GM18861 (cell line): ENCODE results near the gene WDR18.

Source experiments
- ATAC-seq: cut with Tn5 transposase; IDR thresholded peaks from one replicate; pipeline ENCODE4 v1.9.1; 2021; ENCODE audit not compliant: unreplicated experiment

Gene WDR18

GRCh38 chr19:984165-984967, at the start of gene WDR18:
Gene WDR18 (plus strand): TSS chr19:984345. CDS start chr19:984354, 9 bp downstream.
- peak; percentile 62 for ATAC-seq

GRCh38 chr19:934865-935479, 49.2 kb upstream of the WDR18 start:
- ATAC-seq: no peak

- ATAC-seq: no peak
Measured at GRCh38 chr19:936175-936546, 48.0 kb upstream of the WDR18 start.

GRCh38 chr19:937259-937694, 46.9 kb upstream of the WDR18 start:
- no peak for ATAC-seq

- no peak for ATAC-seq
Measured at GRCh38 chr19:938233-938923, 45.8 kb upstream of the WDR18 start.

- no peak for ATAC-seq
Measured at GRCh38 chr19:939439-939838, 44.7 kb upstream of the WDR18 start.

GRCh38 chr19:939922-940321, 44.2 kb upstream of the WDR18 start:
- ATAC-seq: no peak

GRCh38 chr19:940591-941291, 43.4 kb upstream of the WDR18 start:
- peak; percentile 46 for ATAC-seq

GRCh38 chr19:941292-942132, 42.6 kb upstream of the WDR18 start:
- ATAC-seq: no peak

GRCh38 chr19:942133-942645, 42.0 kb upstream of the WDR18 start:
- no peak for ATAC-seq

- no peak for ATAC-seq
Measured at GRCh38 chr19:943551-944170, 40.5 kb upstream of the WDR18 start.

GRCh38 chr19:944171-944567, 40.0 kb upstream of the WDR18 start:
- no peak for ATAC-seq

- ATAC-seq: no peak
Measured at GRCh38 chr19:944663-945241, 39.4 kb upstream of the WDR18 start.

- ATAC-seq: no peak
Measured at GRCh38 chr19:945401-946252, 38.5 kb upstream of the WDR18 start.

GRCh38 chr19:947090-947706, 36.9 kb upstream of the WDR18 start:
- ATAC-seq: no peak

GRCh38 chr19:947707-948539, 36.2 kb upstream of the WDR18 start:
- peak; percentile 63 for ATAC-seq

- ATAC-seq: no peak
Measured at GRCh38 chr19:948842-949496, 35.2 kb upstream of the WDR18 start.
